ENCODE results near the gene TCF7.
A peak's percentile ranks its signal among the peaks of the same experiment; 100 is the strongest.

The TCF7 gene

DNA sequence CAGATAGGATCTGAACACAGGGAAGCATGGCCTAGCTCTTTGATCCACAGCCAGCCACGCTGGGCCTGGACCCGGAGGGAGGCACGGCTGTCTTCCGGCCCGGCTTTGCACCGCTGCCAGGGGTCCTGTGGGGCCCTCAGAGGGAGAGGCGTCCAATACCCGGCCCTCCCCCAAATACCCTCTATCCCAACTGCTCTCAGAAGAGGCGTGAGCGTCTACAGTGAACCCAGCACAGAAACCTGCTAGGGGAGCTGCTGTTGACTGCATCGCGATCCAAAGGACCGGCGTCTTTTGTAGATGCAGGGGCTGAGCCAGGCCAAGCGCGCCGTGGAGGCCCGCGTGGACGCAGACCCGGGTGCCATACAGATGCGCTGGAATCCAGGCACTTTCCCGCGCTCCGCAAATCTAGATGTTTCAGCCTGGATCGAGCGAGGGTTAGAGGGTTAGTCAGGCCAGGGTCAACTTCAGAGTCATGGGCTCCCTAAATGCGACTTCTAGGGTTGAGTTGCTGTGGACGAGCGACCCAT lies 1.1 kb upstream of the TCF7 start:
- Mint-ChIP-seq H3K9me3 (no peaks in the 10 kb centered on the region), H3K36me3 (ENCODE audit: low read depth) (no peaks in the 10 kb centered on the region), H3K27me3 (ENCODE audit: low read depth, poor library complexity) (peaks cover 22% of the 10 kb centered on the region), H3K4me3 (peak overlapping the region; percentile 86), H3K27ac (no peak overlapping the region), H3K4me1 (peaks cover 53% of the 10 kb centered on the region)
- TF ChIP-seq, protein P1, sequence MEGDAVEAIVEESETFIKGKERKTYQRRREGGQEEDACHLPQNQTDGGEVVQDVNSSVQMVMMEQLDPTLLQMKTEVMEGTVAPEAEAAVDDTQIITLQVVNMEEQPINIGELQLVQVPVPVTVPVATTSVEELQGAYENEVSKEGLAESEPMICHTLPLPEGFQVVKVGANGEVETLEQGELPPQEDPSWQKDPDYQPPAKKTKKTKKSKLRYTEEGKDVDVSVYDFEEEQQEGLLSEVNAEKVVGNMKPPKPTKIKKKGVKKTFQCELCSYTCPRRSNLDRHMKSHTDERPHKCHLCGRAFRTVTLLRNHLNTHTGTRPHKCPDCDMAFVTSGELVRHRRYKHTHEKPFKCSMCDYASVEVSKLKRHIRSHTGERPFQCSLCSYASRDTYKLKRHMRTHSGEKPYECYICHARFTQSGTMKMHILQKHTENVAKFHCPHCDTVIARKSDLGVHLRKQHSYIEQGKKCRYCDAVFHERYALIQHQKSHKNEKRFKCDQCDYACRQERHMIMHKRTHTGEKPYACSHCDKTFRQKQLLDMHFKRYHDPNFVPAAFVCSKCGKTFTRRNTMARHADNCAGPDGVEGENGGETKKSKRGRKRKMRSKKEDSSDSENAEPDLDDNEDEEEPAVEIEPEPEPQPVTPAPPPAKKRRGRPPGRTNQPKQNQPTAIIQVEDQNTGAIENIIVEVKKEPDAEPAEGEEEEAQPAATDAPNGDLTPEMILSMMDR (IDR thresholded peaks at IDR 0.05) = no peak
- peak; percentile 23 for DNase-seq

- H3K4me3 Mint-ChIP-seq = peak overlapping the region; percentile 77
- peak; percentile 60 for DNase-seq
- TF ChIP-seq, protein P1 (IDR thresholded peaks at IDR 0.05) = no peak
- peaks cover 53% of the 10 kb centered on the region for H3K4me1 Mint-ChIP-seq
- H3K9me3 Mint-ChIP-seq = no peaks in the 10 kb centered on the region
- H3K36me3 Mint-ChIP-seq (ENCODE audit: low read depth) = peaks cover 7% of the 10 kb centered on the region
- H3K27ac Mint-ChIP-seq = no peak overlapping the region
- H3K27me3 Mint-ChIP-seq (ENCODE audit: low read depth, poor library complexity) = peaks cover 15% of the 10 kb centered on the region
Measured at GRCh38 chr5:134114886-134115805, 665 bp downstream of the TCF7 start.

GRCh38 chr5:134115806-134116175 lies 1.3 kb downstream of the TCF7 start:
- H3K4me3 Mint-ChIP-seq = peak overlapping the region; percentile 77
- TF ChIP-seq, protein P1 (IDR thresholded peaks at IDR 0.05) = no peak
- DNase-seq = peak; percentile 26
- H3K4me1 Mint-ChIP-seq = peaks cover 48% of the 10 kb centered on the region
- H3K27me3 Mint-ChIP-seq (ENCODE audit: low read depth, poor library complexity) = peaks cover 15% of the 10 kb centered on the region
- no peak overlapping the region for H3K27ac Mint-ChIP-seq
- no peaks in the 10 kb centered on the region for H3K9me3 Mint-ChIP-seq
- peaks cover 13% of the 10 kb centered on the region for H3K36me3 Mint-ChIP-seq (ENCODE audit: low read depth)

DNA sequence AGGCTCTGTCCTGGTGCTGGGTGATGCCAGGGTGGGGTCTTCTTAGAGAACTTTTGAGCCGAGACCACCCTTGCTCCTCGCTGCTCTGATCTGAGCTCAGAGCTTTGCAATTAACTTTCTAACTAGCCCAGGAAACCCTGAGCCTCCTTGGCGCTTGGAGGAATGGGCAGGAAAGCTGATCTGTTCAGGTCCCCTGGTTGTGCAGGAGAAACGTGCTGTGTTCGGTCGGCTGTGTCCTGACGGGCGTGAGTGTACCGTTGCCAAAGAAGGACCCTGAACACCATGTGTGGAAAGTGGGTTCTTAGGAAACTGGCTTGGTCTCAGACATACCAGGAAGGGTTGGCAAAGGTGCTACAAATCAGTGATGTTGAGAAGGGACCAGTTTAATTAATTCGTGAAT lies 1.8 kb downstream of the TCF7 start:
- Mint-ChIP-seq H3K4me1 (peaks cover 44% of the 10 kb centered on the region), H3K4me3 (peak overlapping the region; percentile 77), H3K9me3 (no peaks in the 10 kb centered on the region), H3K36me3 (ENCODE audit: low read depth) (peaks cover 13% of the 10 kb centered on the region), H3K27me3 (ENCODE audit: low read depth, poor library complexity) (peaks cover 15% of the 10 kb centered on the region), H3K27ac (no peak overlapping the region)
- TF ChIP-seq, protein P1 (IDR thresholded peaks at IDR 0.05) = no peak
- peak; percentile 35 for DNase-seq

- TF ChIP-seq, protein P1 (IDR thresholded peaks at IDR 0.05) = no peak
- H3K36me3 Mint-ChIP-seq (ENCODE audit: low read depth) = peaks cover 13% of the 10 kb centered on the region
- H3K9me3 Mint-ChIP-seq = no peaks in the 10 kb centered on the region
- peaks cover 15% of the 10 kb centered on the region for H3K27me3 Mint-ChIP-seq (ENCODE audit: low read depth, poor library complexity)
- H3K27ac Mint-ChIP-seq = no peak overlapping the region
- peaks cover 41% of the 10 kb centered on the region for H3K4me1 Mint-ChIP-seq
- H3K4me3 Mint-ChIP-seq = peak overlapping the region; percentile 14
- no peak for DNase-seq
Measured at GRCh38 chr5:134116789-134117761, 2.6 kb downstream of the TCF7 start.

Measured in nephron progenitor cell (in vitro differentiated cells).